Inflammatory macrophage (primary cell): ENCODE measurements around the gene APBA3.
A peak's percentile ranks its signal among the peaks of the same experiment; 100 is the strongest.

Experiments used
- DNase-seq, 2 donors: peaks; one replicate each; pipeline ENCODE4 v3.0.0-alpha.2; 2020 to 2022
- total RNA-seq, 18 experiments: gene quantifications; one replicate each; lab custom pipeline; 2026; ENCODE audit warnings: mixed read lengths in 6 of 18, inconsistent platforms in 2 of 18; lab: John Stamatoyannopoulos, UW

APBA3 gene, protein sequence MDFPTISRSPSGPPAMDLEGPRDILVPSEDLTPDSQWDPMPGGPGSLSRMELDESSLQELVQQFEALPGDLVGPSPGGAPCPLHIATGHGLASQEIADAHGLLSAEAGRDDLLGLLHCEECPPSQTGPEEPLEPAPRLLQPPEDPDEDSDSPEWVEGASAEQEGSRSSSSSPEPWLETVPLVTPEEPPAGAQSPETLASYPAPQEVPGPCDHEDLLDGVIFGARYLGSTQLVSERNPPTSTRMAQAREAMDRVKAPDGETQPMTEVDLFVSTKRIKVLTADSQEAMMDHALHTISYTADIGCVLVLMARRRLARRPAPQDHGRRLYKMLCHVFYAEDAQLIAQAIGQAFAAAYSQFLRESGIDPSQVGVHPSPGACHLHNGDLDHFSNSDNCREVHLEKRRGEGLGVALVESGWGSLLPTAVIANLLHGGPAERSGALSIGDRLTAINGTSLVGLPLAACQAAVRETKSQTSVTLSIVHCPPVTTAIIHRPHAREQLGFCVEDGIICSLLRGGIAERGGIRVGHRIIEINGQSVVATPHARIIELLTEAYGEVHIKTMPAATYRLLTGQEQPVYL
- 3.3 to 16.7 (median 8.5) reads per million in 18 experiments for total RNA-seq

DNA sequence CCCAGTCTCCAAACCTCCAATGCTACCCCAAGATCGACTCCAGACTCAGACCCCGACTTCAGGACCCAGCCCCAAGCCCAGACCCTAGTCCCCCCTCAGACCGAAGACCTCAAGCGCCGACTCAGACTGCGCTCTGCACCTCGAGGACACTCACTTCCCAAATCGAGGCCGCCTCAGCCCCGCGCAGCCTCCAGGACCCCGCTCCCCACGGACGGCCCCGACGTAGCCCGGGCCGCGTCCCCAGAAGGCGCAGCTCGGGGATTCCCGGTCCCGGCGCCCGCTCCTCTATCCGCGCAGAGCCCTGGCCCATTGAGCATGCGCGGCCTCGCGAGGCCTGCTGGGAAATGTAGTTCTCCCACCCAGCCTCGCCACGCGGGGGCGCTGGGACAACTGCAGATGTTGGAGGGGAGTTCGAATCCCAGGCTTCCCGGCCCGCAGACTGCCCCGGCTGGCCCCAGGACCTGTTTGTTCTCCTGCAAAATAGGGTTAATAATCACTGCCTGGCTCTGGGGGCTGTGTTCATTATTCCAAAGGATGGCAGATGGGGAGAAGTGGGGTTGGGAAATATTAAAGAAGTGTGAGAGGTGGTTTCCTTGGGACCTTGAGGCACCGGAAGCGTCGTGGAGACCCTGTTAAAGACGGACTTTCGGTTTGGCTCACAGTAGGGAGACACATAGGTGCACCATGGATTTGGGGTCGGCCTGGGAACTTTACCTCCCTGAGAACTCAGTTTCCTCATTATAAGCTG is at the start of gene APBA3:
APBA3 (minus strand) TSS at position 311 of the 748 bp plus-strand sequence. CDS start 1,428 bp downstream, outside the sequence.
- DNase-seq = peak; percentile 91 to 94

- DNase-seq = peak in 1 of 2 donors; percentile 75
Observed at GRCh38 chr19:3810708-3811355, 49.3 kb upstream of the APBA3 start.

- peak in 1 of 2 donors; percentile 46 for DNase-seq
Observed at GRCh38 chr19:3809881-3810707, 48.6 kb upstream of the APBA3 start.

DNA sequence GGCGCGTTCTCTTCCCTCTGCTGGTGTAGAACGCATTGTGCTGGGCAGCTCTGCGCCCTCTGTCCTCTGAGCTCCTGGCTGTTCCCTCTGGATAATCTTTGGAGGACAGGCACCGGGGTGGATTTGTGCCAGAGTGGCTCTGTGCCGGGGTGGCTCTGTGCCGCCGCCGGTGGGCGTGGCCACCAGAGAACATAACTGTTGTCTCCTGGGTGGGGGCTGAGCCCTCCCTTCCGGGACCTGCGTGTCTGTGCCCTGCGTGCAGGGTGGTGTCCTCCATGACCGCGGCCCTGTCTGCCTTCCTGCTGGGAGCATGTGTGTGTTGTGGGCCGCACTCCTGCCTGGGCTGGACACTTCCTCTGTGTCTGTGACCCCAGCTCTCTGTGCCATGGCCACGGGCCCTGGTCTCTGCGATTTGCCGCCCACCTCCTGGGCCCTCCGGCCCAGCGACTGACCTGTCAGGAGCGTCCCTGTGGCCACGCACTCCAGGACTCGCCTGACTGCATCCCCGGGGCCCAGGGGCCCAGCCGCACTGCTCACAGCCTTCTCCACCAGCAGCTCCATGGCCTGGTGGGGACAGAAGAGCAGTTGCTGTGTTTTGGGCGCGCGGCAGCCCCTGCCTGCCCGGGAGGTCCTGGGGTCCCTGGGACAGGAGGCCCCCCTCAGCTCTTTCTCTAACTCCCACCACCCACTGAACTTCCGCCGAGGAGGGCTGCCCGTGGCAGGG is 47.1 kb upstream of the APBA3 start:
- no peak for DNase-seq

- DNase-seq = no peak
Observed at GRCh38 chr19:3807574-3808354, 46.3 kb upstream of the APBA3 start.

GRCh38 chr19:3807131-3807480 is 45.6 kb upstream of the APBA3 start:
- DNase-seq = no peak

- DNase-seq = no peak
Observed at GRCh38 chr19:3805859-3806258, 44.4 kb upstream of the APBA3 start.

GRCh38 chr19:3804429-3804828 is 42.9 kb upstream of the APBA3 start:
- DNase-seq = no peak

GRCh38 chr19:3803986-3804385 is 42.5 kb upstream of the APBA3 start:
- DNase-seq = no peak

DNA sequence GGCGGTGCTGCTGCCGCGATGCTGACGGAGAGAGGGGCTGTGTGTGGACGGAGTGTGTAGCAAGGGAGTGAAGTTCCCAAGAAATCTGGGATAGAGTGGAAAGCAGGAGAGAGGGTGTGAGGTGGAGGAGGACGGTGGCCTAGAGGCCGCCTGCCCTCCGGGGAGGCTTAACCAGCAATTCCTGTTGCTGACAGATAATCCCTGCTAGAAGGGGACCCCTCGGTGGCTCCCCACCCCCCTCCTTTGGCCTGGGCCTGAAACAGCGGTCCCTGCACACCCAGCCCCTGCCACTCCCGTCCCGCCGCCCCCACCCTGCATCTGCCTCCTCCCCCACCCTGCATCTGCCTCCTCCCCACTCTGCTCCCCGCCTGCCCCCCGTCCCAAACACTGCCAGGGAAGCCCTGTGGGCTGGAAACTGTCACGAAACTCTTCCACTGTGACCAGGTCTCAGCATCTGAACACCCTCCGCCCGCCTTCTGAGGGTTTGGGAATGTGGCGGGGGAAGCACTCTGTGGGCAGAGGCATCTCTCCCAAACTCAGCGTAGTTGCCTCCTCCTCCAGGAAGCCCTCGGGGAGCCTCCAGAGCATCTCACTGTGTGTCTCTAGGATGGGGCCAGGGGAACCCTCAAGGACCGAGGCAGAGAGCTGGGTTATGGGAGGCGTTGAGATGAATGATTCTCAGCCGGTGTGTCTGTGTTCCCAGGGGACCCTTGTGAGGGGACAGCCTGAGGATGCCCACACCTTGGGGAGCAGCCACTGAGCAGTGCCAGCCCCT is 41.8 kb upstream of the APBA3 start:
- DNase-seq = no peak

GRCh38 chr19:3801412-3802096 is 40.1 kb upstream of the APBA3 start:
- DNase-seq = no peak

DNA sequence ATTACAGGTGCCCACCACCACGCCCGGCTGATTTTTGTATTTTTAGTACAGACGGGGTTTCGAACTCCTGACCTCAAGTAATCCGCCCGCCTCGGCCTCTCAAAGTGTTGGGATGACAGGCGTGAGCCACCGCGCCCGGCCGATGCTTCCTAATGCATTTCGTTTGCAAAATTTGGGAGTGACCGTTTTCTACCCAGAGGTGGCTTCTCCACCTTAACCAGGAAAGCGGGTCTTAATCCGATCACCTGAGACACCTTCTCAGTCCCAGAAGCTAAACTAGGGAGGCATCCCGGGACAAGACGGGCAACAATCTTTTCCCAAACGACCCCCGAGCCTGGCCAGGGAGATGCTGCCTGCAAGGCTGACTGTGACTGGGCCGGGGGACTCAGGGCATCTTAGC is 39.5 kb upstream of the APBA3 start:
- DNase-seq = no peak

DNA sequence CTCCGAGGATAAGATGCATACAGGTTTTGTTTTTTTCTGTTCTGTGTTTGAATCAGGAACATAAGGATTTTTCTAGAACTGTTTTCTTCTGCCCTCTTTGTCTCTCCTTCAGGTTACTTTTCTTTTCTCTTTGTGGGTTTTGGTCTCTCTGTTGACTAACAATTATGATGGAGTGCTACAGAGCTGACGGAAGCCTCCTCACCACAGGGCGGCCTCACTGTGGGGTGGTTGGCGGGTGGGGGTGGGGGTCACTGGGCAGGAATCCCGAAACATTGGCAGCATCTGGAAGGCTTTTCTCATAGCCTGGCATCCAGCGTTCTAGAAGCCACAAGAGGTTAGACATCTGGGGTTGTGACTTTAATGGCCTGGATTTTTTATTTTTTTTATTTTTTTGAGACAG is 36.6 kb upstream of the APBA3 start:
- no peak for DNase-seq

DNA sequence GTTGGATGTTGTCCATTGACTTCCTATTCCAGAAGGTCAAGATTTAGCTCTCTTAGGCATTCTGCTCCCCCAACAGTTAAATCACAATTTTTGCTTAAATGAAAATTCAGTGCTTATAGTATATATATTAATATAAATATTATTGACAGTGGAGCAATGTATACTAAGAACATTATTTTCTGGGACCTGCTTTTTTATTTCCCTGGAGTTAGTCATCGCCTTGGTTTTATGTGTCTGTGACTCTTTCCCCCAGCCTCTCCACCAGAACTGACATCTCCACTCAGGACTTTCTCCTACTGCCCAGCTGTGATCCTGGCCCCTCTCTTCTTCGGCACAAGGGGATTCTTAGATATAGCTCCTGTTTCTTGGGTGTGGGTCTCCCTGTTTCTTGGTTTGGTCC is 34.9 kb upstream of the APBA3 start:
- DNase-seq = no peak

- no peak for DNase-seq
Observed at GRCh38 chr19:3793799-3794198, 32.3 kb upstream of the APBA3 start.

- DNase-seq = no peak
Observed at GRCh38 chr19:3792114-3792513, 30.6 kb upstream of the APBA3 start.

GRCh38 chr19:3790941-3791340 is 29.4 kb upstream of the APBA3 start:
- DNase-seq = no peak

DNA sequence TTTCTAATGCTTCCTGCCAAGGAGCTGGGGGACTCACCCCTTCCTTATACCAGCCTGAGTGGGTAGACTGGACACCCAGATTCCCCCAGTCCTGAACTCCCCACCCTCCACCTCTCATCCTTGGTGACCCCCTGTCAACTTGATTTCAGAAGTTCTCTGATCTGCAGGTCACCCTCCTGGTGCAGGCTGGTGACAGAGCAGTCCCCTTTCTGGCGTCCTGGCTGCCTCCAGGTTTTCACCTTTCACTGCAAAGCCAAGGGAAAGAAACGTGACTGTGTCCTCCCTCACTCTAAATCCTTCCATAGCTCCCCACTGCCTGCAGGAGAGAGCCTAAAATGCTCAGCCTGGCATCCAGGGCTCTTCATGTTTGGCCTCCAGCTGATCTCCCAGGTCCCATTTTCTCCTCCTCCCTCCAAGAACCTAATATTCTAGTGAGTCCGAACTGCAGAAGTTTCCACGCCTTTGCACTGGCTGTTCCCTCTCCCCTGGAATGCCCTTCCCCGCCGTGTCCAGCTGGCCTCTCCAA is 28.8 kb upstream of the APBA3 start:
- DNase-seq = no peak
